ENCODE measurements around the gene DGKD.

DGKD gene

GRCh38 chr2:233430081-233430480 is 75.8 kb downstream of the DGKD start:
- DNase-seq: no peak

- no peak for DNase-seq
Observed at GRCh38 chr2:233430651-233431050, 76.4 kb downstream of the DGKD start.

DNA sequence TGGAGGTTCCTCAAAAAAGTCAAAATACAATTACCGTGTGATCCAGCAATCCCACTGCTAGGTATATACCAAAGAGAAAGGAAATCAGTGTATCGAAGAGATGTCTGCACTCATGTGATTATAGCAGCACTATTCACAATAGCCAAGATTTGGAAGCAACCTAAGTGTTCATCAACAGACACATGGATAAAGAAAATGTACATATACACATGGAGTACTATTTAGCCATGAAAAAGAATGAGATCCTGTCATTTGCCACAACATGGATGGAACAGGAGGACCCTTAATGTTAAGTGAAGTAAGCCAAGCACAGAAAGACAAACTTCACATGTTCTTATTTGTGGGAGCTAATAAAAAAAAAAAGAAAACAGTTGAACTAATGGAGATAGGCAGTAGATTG is 78.7 kb downstream of the DGKD start:
- DNase-seq: no peak

- no peak for DNase-seq
Observed at GRCh38 chr2:233433794-233434193, 79.5 kb downstream of the DGKD start.

GRCh38 chr2:233434666-233435330 is 80.5 kb downstream of the DGKD start:
- no peak for DNase-seq

GRCh38 chr2:233435436-233436190 is 81.3 kb downstream of the DGKD start:
- DNase-seq: no peak

DNA sequence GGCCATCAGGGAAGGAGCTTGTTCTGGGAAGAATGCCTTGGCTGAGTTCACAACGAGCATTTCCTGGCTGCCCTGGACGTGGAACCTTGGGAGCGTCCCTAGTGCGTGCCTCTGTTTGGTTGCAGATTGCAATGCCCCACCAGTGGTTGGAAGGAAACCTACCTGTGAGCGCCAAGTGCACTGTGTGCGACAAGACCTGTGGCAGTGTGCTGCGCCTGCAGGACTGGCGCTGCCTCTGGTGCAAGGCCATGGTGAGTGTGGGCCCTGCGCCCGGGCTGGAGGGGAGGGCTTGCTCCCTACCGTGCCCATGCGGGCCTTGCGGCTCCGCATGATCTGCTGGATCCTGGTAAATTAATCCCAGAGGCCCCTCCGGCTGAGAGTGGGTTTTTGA is 81.9 kb downstream of the DGKD start:
- DNase-seq: no peak

- no peak for DNase-seq
Observed at GRCh38 chr2:233436691-233437438, 82.6 kb downstream of the DGKD start.

DNA sequence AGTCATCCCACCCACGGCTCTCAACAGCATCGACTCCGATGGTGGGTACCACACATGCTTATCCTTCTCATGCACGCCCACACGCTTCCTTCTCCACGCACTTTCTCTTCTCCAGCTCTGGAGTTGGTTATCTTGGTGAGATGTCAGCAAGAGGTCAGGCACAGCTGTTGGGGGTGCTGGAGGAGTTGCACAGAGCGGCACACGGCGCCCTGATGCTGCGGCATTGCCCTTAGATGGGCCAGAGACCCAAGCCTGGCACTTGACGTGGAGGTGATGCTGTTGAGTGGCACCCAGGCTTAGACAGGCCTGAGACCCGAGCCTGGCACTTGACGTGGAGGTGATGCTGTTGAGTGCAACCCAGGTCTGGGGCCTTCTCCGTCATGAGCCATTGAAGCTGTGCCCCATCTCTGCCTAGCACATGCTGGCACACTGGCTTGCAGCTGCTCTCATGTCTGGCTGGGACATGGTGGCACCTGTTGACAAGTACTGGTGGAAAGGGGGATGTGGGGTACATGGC is 83.2 kb downstream of the DGKD start:
- no peak for DNase-seq

GRCh38 chr2:233438573-233439147 is 84.4 kb downstream of the DGKD start:
- no peak for DNase-seq

GRCh38 chr2:233439191-233439590 is 84.9 kb downstream of the DGKD start:
- DNase-seq: no peak

GRCh38 chr2:233440314-233440713 is 86.0 kb downstream of the DGKD start:
- no peak for DNase-seq

- DNase-seq: no peak
Observed at GRCh38 chr2:233440714-233441113, 86.4 kb downstream of the DGKD start.

DNA sequence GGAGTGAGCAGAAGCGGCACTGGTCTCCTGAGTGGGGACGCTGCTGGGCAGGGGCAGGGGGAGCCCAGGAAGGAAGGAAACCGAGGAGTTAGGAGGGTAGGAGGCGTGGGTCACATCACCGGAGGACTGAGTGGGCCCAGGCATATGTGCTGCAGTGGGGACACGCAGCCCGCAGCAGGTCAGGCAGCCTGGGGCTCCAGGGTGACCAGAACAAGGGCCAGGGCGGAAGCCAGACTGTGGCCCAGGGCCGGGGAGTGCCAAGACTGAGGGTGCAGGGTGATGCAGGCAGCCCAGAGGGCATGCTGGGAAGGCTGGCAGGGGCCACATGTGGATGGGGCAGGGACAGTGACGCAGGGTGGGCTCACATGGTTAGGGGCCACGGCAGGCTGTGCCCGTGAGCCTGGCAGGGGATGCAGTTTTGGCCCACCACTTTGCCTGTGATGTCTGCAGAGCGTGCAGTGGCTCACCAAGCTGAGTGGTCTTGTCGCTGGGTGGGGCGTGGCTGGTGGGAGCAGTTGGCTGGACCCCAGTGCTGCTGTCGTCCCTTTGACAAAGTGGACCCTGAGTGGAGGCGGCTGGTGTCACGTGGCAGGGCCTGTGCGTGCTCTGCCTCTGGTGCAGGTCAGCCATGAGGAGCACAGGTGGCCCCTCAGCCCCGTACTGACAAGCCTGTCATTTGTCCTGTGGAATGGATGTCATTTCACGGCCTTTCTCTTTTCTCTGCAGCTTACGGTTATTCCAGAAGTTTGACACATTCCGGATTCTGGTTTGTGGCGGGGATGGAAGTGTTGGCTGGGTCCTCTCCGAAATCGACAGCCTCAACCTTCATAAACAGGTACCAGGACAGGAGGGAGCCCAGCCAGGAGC is 87.1 kb downstream of the DGKD start:
- DNase-seq: no peak

DNA sequence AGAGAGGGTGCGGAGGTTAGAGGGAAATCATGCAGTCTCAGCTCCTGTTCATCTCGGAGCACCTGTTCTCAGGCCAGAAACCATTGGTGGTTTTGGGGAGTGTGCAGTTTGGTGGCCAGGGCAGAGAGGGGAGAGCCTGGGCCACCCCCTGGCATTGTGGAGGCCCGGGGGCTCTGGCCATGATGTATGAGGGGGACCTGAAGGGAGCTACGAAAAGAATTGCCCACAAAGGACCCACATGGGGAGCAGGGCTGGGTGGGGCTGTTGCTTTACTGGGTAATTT is 87.7 kb downstream of the DGKD start:
- no peak for DNase-seq

GRCh38 chr2:233443511-233444183 is 89.4 kb downstream of the DGKD start:
- DNase-seq: peak; percentile 79 to 83

GRCh38 chr2:233444501-233444900 is 90.2 kb downstream of the DGKD start:
- DNase-seq: no peak

- DNase-seq: no peak
Observed at GRCh38 chr2:233445152-233445830, 91.0 kb downstream of the DGKD start.

- DNase-seq: no peak
Observed at GRCh38 chr2:233446121-233446520, 91.8 kb downstream of the DGKD start.

- DNase-seq: no peak
Observed at GRCh38 chr2:233446606-233447305, 92.5 kb downstream of the DGKD start.
